Measurements from ENCODE around the gene AGBL1. TPM values are rescaled to one million over a fixed set of nuclear protein-coding genes. Genes with fewer than 3 reads are reported as not detected.

Gene AGBL1
- polyA plus RNA-seq, 4 donors: 0.06 to 0.15 (median 0.10) TPM

DNA sequence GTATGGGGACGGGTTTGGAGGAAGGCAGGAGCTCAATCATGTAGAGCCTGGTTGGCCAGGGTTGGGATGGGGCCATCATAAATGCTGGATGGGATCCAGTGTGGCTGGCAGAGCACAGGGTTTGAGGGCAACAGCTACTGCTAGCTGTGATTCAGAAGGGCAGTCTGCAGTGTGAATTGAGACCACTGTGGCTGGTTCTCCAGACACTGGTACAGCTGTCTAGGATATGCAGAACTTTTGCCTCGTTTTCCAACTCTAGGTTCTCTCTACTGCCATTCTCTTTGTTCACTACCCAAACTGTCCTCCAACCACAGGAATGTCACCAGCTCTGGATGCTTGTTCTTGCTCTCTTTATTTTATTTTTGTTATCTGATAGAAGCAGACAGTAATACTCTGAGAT, 543.6 kb downstream of the AGBL1 start:
- no peak for DNase-seq (ENCODE audit: low read depth in 4 of 4, low spot score in 3 of 4)

GRCh38 chr15:86624261-86625036, 544.8 kb downstream of the AGBL1 start:
- peak; percentile 18 to 51 (median 23) for DNase-seq (ENCODE audit: low read depth in 4 of 4, low spot score in 3 of 4)

DNA sequence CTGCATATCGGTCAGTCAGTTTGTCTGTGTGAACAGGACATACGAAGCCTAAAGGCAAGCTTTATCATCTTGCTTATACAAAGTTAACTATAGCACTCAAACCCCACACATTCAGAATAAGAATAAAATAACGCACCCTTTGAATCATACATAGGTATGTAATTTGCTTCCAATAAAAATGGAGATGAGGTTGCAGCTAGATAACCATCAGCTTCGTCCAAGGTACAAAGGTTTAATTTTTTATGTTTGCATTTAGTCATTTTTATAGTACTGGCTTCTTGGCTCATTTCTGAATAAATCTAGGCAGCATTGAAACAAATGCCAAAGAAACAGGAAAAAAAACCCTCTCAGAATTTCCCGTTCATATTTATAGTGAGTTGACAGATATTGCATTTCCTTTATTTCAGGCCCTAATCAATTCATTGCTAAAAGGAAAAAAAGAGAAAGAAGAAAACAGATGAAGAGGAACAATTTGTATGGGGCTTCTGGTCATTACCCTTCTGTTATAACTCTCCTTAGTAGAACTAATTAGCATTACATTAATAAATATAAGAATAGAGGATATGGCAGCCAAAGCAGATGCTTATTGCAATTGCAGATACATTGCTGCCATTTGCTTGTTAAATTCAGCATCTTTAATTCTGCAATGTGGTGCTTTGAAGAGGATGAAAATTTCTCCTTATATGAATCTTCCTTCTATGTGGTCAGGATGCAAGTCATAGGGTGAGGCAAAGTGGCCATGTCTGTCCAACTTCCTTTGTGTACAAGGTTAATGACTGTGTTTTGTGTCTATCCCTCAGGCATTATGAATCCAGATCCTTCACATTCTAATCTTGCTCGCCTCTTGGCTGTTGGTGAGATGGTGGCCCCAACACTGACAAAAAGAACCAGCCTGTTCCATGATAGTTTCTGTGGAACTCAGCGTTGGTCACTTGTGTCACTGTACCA, 550.0 kb downstream of the AGBL1 start:
- DNase-seq (ENCODE audit: low read depth in 4 of 4, low spot score in 3 of 4): no peak

DNA sequence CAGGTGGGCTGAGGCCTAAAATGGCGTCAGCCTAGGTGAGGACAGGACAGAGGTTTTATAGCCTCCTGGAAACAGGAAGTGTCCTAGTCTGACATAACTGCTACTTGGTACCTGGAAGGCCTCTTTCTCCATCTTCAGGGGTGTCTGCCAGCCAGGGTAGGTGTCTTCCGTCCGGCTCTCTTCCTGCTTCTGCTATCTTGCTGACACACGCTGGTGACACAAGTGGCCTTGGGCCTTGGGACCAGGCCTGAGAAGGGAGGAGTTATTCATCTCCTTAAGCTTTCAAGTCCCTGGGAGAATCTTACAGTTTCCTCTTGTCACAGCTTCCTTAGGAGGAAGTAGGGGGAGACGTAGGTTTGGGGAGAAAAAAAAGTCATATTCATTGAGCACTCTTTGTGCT, 551.3 kb downstream of the AGBL1 start:
- no peak for DNase-seq (ENCODE audit: low read depth in 4 of 4, low spot score in 3 of 4)

DNA sequence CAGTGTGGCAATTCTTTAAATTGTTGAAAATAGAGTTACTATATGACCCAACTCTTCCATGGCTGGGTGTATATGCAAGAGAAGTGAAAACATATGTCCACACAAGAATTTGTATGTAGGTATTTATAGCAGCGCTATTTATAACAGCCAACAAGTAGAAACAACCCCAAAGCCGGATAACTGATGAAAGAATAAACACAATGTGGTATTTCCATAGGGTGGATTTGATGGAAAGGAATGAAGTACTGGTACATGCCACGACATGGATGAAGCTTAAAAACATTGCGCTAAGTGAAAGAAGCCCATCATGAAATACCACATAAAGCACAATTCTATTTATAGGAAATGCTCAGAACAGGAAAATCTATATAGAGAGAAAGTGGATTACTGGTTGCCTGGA, 554.5 kb downstream of the AGBL1 start:
- DNase-seq (ENCODE audit: low read depth in 4 of 4, low spot score in 3 of 4): no peak

DNA sequence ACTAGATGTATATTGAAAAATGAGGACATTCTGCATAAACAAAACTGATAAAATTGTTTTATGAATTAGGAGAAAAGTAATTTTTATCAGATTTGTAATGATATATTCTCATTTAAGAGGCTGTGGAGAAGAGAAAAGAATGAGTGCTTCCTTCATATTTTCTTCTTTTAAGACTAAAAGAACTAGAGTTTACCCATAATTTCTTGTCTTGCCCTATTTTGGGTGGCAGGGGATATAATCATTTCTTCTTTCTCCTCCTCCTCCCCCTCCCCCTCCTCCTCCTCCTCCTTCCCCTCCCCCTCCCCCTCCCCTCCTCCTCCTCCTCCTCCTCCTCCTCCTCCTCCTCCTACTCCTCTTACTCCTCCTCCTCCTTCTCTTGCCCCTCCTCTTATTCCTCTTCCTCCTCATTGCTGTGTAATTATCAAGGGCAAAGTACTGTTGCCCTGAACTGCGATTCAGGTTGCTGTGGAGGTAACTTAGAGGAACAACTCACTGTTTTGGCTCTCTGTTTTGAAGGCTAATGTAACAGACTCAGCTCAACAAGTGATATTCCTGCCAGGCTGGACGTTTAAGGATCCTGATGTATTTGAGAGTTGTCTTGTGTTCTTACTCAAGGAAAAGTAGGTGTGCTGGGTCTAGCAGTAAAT, 555.4 kb downstream of the AGBL1 start:
- DNase-seq (ENCODE audit: low read depth in 4 of 4, low spot score in 3 of 4): no peak

- no peak for DNase-seq (ENCODE audit: low read depth in 4 of 4, low spot score in 3 of 4)
Observed at GRCh38 chr15:86644339-86644738, 564.7 kb downstream of the AGBL1 start.

GRCh38 chr15:86645925-86646500, 566.3 kb downstream of the AGBL1 start:
- DNase-seq (ENCODE audit: low read depth in 4 of 4, low spot score in 3 of 4): no peak

DNA sequence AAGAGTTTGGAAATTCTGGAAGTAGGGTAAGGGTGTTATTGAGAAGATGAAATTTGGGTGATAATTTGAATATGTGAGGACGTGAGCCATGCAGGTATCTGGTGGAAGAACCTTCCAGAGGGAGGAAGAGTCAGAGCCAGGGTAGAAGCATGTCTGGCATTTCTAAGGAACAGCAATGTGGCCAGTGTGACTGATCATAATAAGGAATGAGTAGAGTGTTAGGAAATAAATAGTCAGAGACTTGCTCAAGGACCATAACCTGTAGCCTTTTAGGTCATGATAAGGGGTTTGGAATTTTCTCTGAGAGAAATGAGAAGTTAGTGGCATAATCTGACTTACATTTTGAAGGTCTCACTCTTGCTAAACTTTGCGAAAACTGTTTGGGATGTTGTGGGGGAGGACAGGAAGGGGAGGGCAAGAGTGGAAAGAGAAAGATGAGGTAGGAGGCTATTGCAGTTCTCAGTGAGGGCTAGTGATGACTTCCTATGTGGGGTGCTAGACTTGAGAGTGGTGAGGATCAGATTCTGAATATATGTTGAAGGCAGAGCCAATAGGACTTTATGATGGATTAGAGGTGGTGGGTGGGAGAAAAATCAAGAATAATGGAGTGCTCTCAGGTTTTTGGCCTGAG, 568.3 kb downstream of the AGBL1 start:
- no peak for DNase-seq (ENCODE audit: low read depth in 4 of 4, low spot score in 3 of 4)

- no peak for DNase-seq (ENCODE audit: low read depth in 4 of 4, low spot score in 3 of 4)
Observed at GRCh38 chr15:86649277-86649676, 569.6 kb downstream of the AGBL1 start.

DNA sequence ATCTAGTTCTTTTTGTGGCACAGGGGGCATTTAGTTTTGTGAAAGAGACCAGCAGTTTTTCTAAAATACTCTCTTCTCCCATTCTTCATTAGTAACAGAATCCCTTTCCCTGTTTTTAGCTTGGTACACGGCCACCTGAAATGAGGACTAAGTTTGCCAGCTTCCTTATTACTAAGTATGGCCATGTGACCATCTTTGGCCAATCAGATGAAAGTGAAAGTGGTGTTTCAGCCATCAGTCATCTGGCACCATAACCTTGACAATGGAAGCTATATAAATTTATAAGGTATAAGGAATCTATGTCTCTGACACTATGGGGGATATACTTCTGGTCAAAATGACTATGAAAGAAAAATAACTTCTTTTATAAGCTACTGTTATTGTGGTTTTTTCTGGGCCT, 570.4 kb downstream of the AGBL1 start:
- DNase-seq (ENCODE audit: low read depth in 4 of 4, low spot score in 3 of 4): no peak

DNA sequence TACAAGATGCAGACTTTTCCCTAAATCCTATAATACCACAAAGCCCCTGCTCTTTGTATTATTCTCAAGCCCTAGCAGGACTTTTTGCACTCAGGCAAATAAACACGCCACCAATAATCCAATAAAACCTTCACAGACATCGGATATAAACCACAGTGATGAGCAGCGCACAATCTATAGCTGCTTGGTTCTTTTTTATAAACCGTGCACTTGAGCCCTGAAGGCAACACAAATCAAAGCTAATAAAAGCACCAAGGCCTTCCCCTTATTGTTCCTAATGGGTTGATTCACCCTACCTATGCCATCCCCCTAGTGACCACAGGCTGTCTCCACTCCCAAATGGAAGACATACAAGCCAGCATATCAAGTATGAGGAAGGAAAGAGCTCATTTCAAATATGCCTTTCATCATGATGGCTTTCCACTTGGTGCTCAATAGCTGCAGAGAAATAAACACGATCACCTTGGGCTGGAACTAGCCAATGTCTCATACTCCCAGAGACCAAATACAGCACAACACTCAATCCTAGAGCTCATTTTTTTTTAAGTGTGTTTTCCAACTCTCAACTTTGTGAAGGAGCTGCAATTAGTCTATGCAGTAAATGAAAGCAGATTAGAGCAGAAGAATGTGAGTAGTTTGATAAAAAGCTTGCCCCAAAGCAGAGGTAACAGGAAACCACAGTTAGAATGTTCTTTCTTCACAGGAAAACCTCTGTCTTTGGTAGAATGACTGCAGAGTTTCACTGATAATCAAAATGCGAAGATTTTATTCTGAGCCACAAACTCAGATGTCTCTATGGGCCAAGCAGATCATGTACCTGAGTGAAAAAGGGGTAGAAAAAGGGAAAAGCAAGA, 573.9 kb downstream of the AGBL1 start:
- DNase-seq (ENCODE audit: low read depth in 4 of 4, low spot score in 3 of 4): no peak

DNA sequence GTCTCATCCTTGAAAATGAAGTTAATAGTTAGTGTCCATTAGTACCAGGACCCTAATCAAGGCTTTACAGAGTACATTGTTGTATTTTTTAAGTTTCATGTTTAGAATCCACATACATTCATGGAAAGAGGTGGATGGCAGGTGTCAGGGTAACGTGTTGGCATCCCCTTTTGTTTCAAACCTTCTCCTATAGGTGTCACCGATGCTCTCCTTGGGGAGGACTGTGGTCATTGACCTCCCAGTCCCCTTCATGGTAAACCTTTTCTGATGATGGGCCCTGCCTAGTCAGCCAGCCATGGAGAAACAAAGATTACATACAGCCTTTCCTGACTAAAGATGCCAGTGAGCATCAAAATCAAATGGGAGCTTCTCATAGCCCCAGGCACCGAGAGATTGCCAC, 574.8 kb downstream of the AGBL1 start:
- no peak for DNase-seq (ENCODE audit: low read depth in 4 of 4, low spot score in 3 of 4)

DNA sequence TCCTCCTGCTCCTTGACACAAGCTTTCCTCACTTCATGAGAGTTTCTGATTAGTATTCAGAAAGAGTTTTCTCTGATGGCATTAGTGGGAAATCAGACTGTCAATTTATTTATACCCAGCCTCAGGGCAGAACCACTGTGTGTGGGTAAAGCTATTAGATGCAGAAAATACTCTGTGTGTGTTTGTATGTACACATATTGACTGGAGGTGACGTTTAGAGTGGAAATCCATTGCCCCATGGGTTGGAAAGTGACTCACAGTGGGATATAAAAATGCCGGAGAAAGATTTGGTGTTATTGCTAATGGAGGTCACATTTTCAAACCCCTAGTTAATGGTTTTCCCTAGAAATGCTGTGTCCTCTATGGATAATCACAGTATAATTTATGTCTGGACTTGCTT, 577.6 kb downstream of the AGBL1 start:
- no peak for DNase-seq (ENCODE audit: low read depth in 4 of 4, low spot score in 3 of 4)

DNA sequence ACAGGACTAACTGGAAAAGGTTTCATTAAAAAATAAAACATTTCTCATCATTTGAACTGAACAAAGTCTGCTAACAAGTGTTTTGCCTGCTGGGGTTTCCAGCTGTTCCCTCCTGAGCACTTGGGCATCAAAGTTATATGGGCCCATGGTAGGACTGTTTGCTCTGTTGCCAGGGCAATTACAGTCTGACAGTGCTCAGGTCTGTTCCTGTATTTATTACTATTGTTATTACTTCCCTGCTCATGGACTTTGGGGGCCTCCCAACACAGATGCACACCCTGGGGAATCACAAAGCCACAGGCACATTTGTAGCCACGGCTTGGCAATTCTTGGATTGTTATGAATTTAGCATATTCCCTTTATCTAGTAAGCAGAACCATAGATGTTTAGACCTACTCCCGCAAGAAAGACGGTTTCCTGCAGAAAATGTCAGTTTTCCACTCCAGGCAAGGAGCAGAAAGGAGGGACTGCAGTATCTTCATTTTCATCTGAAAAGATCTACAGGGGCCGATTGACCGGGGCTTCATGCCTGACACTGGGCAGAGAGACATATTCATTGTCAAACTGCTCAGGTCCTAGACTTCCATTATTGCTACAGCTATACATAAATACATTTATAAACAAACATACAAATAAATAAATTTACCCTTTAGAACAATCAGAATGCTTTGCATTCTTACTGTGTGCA, 580.2 kb downstream of the AGBL1 start:
- DNase-seq (ENCODE audit: low read depth in 4 of 4, low spot score in 3 of 4): no peak

- DNase-seq (ENCODE audit: low read depth in 4 of 4, low spot score in 3 of 4): no peak
Observed at GRCh38 chr15:86661580-86661979, 581.9 kb downstream of the AGBL1 start.

DNA sequence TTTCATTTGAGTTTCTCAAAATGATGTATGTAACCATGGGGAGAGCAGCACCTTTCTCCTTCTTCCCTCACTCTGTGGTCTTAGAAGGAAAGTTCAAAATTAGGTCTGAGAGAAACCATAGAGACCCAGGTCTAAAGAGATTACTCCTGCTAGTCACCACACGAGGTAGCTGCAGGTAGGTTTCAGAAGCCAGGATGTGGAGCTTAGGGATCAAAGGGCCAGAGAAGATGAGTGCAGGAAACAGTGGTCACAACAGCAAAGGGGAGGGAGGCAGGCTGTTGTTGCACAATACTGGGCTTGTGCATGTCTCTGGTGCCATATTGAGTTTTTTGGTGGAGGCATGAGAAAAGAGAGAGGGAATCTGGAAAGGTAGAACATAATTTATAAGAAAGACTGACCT, 583.6 kb downstream of the AGBL1 start:
- no peak for DNase-seq (ENCODE audit: low read depth in 4 of 4, low spot score in 3 of 4)

DNA sequence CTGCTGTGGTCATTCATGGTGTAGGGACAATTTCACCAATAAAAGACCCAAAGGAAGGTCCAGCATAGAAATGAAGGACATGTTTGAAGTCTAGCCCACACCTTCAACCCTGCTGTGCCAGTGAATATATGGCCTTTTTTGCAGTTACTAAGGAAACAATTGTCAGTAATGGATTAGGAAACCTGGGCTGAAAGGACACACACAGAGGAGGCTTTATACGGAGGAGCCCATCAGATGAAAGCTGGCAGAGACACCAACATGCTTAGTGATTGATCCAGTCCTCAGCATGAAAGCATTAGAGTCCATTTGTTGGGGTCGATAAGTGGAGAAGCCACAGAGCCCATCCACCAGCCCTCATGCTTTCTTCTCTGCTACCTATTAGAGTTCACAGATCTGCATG, 584.3 kb downstream of the AGBL1 start:
- no peak for DNase-seq (ENCODE audit: low read depth in 4 of 4, low spot score in 3 of 4)

DNA sequence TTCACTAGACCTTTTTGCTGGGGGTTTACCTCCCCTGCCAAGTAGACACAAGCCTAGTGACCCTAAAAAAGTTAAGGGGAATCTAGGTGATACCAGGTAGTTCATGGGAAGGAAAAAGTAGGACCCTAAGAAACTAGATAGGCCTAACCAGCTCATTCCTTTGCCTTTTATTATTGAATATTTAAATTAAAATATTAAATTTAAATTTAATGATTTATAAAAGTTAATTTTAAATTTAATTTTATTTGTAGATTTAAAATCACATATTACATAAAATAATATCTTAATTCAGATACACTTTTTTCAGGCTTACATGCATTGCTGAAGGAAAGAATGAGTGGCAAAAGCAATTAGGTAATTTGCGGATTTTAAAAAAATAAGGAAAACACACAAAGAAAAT, 584.9 kb downstream of the AGBL1 start:
- no peak for DNase-seq (ENCODE audit: low read depth in 4 of 4, low spot score in 3 of 4)
